ENCODE results near the gene LMF2.
"Not testable (repeated sequence)": the region's sequence is repeated elsewhere in the genome, so short reads cannot be mapped to it uniquely, and the experiment has no call there.

The LMF2 gene

DNA sequence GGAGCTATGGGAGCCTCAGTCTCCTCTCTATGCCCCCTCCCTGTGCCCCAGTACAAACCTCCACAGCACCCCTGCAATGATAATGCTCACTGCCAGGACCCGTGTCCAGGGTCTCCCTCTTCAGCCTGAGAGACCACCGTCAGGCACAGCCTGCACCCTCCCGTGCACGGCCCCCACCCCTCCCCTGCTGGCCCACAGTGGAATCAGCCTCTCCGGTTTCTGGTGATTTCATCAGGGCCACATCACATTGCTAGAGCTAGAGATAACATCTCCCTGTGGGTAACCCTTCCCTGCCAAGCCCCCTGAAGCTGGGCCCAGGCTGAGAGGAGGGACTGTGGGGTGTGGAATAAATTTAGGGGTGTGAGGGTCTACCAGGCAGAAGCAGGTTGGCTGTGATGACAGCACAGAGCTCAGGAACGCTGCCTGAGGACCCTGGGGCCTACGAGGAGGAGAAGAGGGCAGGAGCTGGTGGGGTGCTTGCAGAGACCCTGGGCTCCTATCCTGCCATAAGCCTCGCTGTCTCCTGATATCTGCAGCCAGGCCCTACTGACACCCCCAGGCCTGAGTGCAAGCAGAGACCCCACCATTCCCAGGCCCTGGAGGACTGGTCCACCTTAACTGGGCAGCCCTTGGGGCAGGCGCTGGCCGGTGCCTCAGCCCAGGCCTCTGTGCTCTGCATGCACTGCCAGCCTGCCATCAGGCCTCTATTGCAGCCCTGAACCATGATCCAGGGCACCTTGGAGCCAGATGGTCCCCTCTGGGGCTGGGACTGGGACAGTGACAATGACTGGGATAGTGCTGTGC, 38.2 kb upstream of the LMF2 start, which contains the start of gene KLHDC7B:
KLHDC7B (plus strand) TSS at position 378 of the 804 bp plus-strand sequence; CDS start at position 723, 345 bp downstream.
- H3K27me3 Mint-ChIP-seq (ENCODE audit: low read depth), result peaks cover 12% of the 10 kb centered on the region
- H3K27ac Mint-ChIP-seq, result no peak within 1 kb of the TSS
- no peaks in the 10 kb centered on the region for H3K4me1 Mint-ChIP-seq
- H3K36me3 Mint-ChIP-seq (ENCODE audit: low read depth), result no peaks in the 10 kb centered on the region
- no peaks in the 10 kb centered on the region for H3K9me3 Mint-ChIP-seq
- TF ChIP-seq, protein P1, sequence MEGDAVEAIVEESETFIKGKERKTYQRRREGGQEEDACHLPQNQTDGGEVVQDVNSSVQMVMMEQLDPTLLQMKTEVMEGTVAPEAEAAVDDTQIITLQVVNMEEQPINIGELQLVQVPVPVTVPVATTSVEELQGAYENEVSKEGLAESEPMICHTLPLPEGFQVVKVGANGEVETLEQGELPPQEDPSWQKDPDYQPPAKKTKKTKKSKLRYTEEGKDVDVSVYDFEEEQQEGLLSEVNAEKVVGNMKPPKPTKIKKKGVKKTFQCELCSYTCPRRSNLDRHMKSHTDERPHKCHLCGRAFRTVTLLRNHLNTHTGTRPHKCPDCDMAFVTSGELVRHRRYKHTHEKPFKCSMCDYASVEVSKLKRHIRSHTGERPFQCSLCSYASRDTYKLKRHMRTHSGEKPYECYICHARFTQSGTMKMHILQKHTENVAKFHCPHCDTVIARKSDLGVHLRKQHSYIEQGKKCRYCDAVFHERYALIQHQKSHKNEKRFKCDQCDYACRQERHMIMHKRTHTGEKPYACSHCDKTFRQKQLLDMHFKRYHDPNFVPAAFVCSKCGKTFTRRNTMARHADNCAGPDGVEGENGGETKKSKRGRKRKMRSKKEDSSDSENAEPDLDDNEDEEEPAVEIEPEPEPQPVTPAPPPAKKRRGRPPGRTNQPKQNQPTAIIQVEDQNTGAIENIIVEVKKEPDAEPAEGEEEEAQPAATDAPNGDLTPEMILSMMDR (IDR thresholded peaks at IDR 0.05; ENCODE audit: unreplicated experiment in 3 of 3), result no peak
- no peak within 1 kb of the TSS for H3K4me3 Mint-ChIP-seq

DNA sequence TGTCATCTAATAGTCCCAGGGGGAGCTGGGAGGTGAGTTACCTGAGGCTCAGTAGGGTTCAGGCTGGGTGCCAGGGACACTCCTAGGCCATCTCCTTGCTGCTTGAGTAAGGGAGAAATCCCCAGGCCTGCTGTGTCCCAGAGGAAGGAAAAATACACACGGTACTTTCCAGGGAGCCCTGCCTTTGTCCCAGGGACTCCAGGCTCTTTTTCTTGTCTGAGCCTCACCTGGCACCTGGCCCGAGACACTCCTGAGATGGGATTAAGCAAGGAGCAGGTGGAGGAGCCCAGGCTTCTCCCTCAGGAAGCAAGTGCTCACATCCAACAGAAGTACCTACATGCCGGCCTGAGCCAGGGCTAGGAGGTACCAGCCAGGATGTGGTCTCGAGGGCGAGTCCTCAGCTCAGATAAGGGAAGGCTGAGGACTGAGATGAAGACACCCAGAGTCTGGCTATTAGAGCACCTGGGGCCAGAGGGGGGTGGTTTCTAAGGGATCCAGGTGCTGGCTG, 37.3 kb upstream of the LMF2 start:
- Mint-ChIP-seq H3K9me3 (no peaks in the 10 kb centered on the region), H3K4me3 (no peak overlapping the region), H3K4me1 (no peaks in the 10 kb centered on the region), H3K36me3 (ENCODE audit: low read depth) (no peaks in the 10 kb centered on the region), H3K27me3 (ENCODE audit: low read depth) (peaks cover 12% of the 10 kb centered on the region), H3K27ac (no peak overlapping the region)
- TF ChIP-seq, protein P1 (IDR thresholded peaks at IDR 0.05; ENCODE audit: unreplicated experiment in 3 of 3), result no peak

DNA sequence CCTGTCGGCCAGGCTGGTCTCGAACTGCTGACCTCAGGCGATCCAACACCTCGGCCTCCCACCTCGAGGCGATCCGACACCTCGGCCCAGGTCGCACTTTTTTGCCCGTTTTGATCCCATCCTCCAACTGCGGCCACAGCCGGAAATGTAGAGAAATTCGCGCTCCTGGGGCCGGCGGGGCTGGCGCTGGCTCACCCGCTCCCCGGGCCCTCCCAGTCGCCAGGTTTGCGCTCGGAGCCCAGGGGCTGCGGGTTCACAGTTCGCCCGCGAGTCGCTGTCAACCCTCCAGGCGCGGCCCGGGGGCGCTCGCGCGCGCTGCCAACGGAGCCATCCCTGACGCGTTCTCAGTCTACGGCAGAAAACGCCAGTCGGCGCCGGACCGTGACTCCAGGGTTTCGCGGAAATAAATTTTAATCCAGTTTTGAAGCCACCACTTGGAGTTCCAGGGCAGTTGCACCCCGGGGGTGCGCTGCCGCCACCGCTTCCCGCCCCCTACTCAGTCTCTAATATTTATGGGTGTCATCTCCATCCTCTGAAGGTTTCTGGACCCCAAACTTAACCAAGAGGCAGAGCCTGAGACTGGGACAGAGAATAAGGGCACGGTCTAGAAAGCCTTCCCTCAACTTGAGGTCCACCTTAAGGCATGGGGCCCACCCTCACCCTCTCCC, 36.7 kb upstream of the LMF2 start:
- no peaks in the 10 kb centered on the region for H3K36me3 Mint-ChIP-seq (ENCODE audit: low read depth)
- peak overlapping the region in 2 of 3 experiments; percentile 16 to 29 for H3K4me3 Mint-ChIP-seq
- H3K4me1 Mint-ChIP-seq, result no peaks in the 10 kb centered on the region
- H3K27ac Mint-ChIP-seq, result no peak overlapping the region
- TF ChIP-seq, protein P1 (IDR thresholded peaks at IDR 0.05; ENCODE audit: unreplicated experiment in 3 of 3), result peak; percentile 41 to 62 (median 52)
- H3K27me3 Mint-ChIP-seq (ENCODE audit: low read depth), result peaks cover 16% of the 10 kb centered on the region
- H3K9me3 Mint-ChIP-seq, result no peaks in the 10 kb centered on the region

DNA sequence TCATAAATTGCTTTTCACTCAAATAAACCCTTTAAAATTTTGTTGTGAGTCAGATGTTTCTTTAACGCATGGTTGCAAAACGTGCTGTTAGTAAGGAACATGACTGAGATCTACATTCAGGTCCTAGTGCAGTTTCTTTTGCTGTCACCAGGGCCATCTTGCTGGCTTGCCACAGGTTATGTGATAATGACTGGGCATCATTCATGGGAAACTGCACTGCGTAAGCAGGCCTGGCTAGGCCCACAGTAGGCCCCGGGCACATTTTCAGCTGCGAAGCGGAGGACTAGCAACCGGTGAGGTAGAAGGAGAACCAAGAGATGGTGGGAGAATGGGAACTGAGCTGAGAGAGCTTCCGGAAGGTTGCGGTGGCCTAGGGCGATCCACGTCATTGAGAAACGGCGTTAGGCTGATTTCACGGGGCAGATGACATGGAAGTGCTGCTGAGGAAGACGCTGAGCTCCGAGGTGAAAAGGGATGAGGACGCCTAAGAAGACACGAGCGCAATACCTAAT, 35.0 kb upstream of the LMF2 start:
- Mint-ChIP-seq H3K9me3 (no peaks in the 10 kb centered on the region), H3K4me3 (peak overlapping the region in 2 of 3 experiments; percentile 1), H3K4me1 (no peaks in the 10 kb centered on the region), H3K36me3 (ENCODE audit: low read depth) (no peaks in the 10 kb centered on the region), H3K27me3 (ENCODE audit: low read depth) (peaks cover 21% of the 10 kb centered on the region), H3K27ac (no peak overlapping the region)
- TF ChIP-seq, protein P1 (IDR thresholded peaks at IDR 0.05; ENCODE audit: unreplicated experiment in 3 of 3), result no peak

DNA sequence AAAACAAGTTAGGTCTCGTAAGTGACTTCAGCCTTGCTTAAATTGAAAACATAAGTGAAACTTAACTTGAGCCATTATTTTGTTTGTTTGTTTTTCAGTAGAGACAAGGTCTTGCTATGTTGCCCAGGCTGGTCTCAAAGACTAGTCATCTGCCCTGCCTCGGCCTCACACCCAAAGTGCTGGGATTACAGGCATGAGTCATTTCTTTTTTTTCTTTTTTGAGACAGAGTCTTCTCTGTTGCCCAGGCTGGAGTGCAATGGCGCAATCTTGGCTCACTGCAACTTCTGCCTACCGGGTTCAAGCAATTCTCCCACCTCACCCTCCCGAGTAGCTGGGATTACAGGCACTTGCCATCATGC, 34.1 kb upstream of the LMF2 start:
- H3K9me3 Mint-ChIP-seq; H3K4me1 Mint-ChIP-seq; H3K27ac Mint-ChIP-seq; H3K36me3 Mint-ChIP-seq (ENCODE audit: low read depth); H3K4me3 Mint-ChIP-seq: not testable (repeated sequence)
- H3K27me3 Mint-ChIP-seq (ENCODE audit: low read depth), result peaks cover 21% of the 10 kb centered on the region

DNA sequence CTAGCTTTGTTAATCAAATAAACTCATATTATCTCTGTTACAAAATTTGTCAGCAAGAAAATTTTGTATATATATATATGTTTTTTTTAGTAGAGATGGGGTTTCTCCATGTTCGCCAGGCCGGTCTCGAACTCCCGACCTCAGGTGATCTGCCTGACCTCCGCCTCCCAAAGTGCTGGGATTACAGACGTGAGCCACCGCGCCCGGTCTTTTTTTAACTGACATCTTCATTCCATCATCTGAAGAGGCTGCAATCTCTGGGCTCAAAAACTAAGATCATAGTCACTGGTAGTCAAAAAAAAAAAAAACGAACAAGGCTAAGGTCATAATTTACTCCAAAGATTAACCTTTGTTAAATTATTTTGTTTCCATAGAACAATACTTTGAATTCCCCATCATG, 32.9 kb upstream of the LMF2 start:
- TF ChIP-seq, protein P1 (IDR thresholded peaks at IDR 0.05; ENCODE audit: unreplicated experiment in 3 of 3), result no peak
- Mint-ChIP-seq H3K27ac (no peak overlapping the region), H3K27me3 (ENCODE audit: low read depth) (peaks cover 21% of the 10 kb centered on the region), H3K9me3 (no peaks in the 10 kb centered on the region), H3K4me3 (no peak overlapping the region), H3K4me1 (no peaks in the 10 kb centered on the region), H3K36me3 (ENCODE audit: low read depth) (no peaks in the 10 kb centered on the region)

All from nephron (organoid).